ENCODE data around the gene NCAPG2.
"Not testable (repeated sequence)": the region's sequence is repeated elsewhere in the genome, so short reads cannot be mapped to it uniquely, and the experiment has no call there.

Gene NCAPG2

DNA sequence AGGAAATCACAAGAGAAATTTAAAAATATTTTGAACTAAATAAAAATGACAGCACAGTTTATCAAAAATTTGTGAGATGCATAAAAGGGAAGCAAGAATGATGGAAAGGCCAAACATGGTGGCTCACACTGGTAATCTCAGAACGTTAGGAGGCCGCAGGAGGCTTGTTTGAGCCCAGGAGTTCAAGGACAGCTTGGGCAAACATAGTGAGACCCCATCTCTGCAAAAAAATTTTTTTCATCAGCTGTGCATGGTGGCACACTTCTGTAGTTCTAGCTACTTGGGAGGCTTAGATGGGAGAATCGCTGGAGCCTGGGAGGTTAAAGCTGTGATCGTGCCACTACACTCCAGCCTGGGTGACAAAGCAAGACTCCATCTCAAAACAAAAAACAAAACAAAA lies 62.5 kb downstream of the NCAPG2 start:
- Histone ChIP-seq H3K4me3 (ENCODE audit: low read depth, low read length) (no peak overlapping the region), H3K27me3 (replicated peaks) (no peaks in the 10 kb centered on the region), H3K27ac (no peak overlapping the region), H3K36me3 (replicated peaks) (peaks cover 3% of the 10 kb centered on the region)
- TF ChIP-seq, protein P1, sequence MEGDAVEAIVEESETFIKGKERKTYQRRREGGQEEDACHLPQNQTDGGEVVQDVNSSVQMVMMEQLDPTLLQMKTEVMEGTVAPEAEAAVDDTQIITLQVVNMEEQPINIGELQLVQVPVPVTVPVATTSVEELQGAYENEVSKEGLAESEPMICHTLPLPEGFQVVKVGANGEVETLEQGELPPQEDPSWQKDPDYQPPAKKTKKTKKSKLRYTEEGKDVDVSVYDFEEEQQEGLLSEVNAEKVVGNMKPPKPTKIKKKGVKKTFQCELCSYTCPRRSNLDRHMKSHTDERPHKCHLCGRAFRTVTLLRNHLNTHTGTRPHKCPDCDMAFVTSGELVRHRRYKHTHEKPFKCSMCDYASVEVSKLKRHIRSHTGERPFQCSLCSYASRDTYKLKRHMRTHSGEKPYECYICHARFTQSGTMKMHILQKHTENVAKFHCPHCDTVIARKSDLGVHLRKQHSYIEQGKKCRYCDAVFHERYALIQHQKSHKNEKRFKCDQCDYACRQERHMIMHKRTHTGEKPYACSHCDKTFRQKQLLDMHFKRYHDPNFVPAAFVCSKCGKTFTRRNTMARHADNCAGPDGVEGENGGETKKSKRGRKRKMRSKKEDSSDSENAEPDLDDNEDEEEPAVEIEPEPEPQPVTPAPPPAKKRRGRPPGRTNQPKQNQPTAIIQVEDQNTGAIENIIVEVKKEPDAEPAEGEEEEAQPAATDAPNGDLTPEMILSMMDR (IDR thresholded peaks at IDR 0.05; ENCODE audit: low read depth, low read length, missing control alignments): no peak
- in situ Hi-C loops (cut with HindIII; ENCODE audit: low pct_ligation_motif_present, low sequenced_read_pairs): no loop called here
- DNase-seq: no peak

DNA sequence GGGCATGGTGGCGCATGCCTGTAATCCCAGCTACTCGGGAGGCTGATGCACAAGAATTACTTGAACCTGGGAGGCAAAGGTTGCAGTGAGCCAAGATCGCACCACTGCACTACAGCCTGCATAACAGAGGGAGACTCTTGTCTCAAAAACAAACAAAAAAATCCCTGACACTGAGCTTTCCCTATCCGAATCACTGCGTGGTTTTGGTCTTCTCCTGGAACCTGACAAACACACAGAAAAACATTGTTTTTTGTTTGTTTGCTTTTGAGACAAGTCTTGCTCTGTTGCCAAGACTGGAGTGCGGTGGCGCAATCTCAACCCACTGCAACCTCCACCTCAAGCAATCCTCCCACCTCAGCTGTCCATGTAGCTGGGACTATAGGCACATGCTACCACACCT lies 66.6 kb downstream of the NCAPG2 start:
- TF ChIP-seq, protein P1 (IDR thresholded peaks at IDR 0.05; ENCODE audit: low read depth, low read length, missing control alignments): no peak
- Histone ChIP-seq H3K27ac (no peak overlapping the region), H3K36me3 (replicated peaks) (no peaks in the 10 kb centered on the region), H3K4me3 (ENCODE audit: low read depth, low read length) (no peak overlapping the region), H3K27me3 (replicated peaks) (no peaks in the 10 kb centered on the region)
- DNase-seq: no peak
- in situ Hi-C loops (cut with HindIII; ENCODE audit: low pct_ligation_motif_present, low sequenced_read_pairs): no loop called here

DNA sequence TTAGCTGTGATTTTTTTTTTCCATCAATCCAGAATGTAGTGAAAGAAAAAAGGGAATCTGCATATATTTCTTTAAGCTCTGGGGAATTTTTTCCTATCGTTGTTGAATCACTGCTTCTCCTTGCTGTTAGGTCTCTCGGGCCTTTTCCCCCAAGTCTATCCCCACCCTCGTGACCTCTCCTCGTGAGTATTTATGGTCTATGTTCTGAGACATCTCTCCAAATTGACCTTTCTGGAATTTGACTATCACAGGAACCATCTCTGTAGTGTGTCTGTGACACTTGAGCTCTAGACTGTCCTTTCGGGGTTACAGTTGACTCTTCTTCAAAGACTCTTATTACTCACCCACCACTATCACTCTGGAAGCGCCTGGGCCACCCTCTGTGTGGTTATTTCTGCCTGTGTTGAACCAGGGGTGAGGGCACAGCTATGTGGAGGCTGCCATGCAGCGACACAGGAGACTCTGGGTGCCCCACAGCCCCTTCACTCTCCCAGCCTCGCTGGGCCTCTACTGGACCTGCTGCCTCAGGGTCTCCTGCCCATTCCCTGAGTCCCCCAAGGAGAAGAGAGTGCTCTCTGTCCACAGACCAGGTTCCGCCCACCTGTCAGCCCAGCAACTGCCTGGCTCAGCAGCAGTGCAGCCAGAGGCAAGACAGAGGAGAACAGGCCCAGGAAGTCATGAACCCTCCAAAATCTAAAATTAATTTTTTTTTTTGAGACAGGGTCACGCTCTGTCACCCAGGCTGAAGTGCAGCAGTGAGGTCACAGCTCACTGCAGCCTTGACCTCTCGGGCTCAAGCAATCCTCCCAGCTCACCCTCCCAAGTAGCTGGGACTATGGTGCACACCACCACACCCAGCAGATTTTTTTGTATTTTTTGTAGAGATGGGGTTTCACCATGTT lies 71.3 kb downstream of the NCAPG2 start:
- in situ Hi-C loops (cut with HindIII; ENCODE audit: low pct_ligation_motif_present, low sequenced_read_pairs): no loop called here
- TF ChIP-seq, protein P1 (IDR thresholded peaks at IDR 0.05; ENCODE audit: low read depth, low read length, missing control alignments): no peak
- H3K36me3 ChIP-seq (replicated peaks): no peaks in the 10 kb centered on the region
- H3K27ac ChIP-seq: no peak overlapping the region
- H3K27me3 ChIP-seq (replicated peaks): no peaks in the 10 kb centered on the region
- DNase-seq: no peak
- H3K4me3 ChIP-seq (ENCODE audit: low read depth, low read length): no peak overlapping the region

DNA sequence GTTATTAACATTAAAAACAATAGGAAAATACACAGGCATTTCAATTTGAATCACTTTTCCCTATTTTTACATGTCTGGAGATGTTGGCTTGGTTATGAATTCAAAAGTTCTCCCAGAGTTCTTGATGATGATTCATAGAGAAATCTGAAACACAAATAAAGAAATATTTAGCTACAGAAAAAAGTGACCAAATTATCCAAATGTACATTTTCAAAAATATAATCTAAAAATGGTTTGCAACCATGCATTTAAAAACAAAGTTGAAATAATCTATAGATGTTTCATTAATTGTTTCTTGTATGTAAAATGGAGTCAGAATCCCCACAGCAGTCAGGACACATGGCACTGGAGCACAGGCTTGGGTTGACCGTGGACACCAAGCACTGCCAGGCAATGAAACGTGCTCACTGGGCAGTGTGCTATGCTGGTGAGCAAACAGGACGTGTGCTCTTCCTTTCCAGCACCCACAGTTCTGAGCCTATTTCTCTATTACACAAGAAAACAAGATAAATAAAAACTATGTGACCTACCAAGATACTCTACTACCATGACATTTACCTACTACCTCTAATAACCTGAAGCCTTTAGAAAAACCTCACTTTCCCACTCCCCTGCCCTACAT lies 72.9 kb downstream of the NCAPG2 start:
- Histone ChIP-seq H3K27ac (no peak overlapping the region), H3K27me3 (replicated peaks) (no peaks in the 10 kb centered on the region), H3K36me3 (replicated peaks) (no peaks in the 10 kb centered on the region), H3K4me3 (ENCODE audit: low read depth, low read length) (no peak overlapping the region)
- TF ChIP-seq, protein P1 (IDR thresholded peaks at IDR 0.05; ENCODE audit: low read depth, low read length, missing control alignments): no peak
- in situ Hi-C loops (cut with HindIII; ENCODE audit: low pct_ligation_motif_present, low sequenced_read_pairs): no loop called here
- no peak for DNase-seq

DNA sequence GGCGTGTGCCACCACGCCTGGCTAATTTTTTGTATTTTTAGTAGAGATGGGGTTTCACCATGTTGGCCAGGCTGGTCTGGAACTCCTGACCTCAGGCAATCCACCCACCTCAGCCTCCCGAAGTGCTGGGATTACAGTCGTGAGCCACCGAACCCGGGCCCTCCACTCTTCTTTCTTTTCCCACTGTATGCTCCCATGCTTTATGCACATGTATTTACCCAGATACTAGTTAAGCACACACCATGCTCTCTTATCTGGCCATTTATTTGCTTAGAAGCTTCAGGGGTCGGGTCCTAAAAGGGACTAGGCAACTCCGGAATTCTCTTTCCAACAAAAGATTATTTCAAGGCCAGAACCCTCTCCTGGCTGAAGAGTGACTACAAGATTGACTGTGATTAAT lies 78.3 kb downstream of the NCAPG2 start:
- in situ Hi-C loops (cut with HindIII; ENCODE audit: low pct_ligation_motif_present, low sequenced_read_pairs); H3K27ac ChIP-seq; H3K36me3 ChIP-seq (replicated peaks); H3K4me3 ChIP-seq (ENCODE audit: low read depth, low read length); H3K27me3 ChIP-seq (replicated peaks); DNase-seq: not testable (repeated sequence)

DNA sequence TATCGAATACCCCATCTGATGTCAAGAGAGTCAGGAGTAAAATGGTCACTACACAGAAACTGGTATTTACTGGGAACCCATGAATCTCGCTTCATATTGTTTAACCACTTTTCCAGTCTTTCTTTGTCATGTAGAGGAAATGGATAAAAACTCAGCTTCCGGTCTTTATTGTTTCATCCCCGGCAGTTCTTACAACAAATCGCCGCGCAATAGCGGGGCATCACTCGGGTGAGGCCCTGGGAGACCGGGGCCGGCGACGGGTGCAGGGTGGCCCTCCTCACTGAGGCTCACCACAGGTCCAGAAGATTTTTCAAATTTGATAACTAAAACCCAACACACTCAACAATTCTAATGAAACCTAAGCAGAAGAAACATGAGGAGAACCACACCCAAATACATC lies 81.4 kb downstream of the NCAPG2 start:
- no peaks in the 10 kb centered on the region for H3K27me3 ChIP-seq (replicated peaks)
- DNase-seq: no peak
- H3K36me3 ChIP-seq (replicated peaks): no peaks in the 10 kb centered on the region
- no peak overlapping the region for H3K27ac ChIP-seq
- no peak overlapping the region for H3K4me3 ChIP-seq (ENCODE audit: low read depth, low read length)
- in situ Hi-C loops (cut with HindIII; ENCODE audit: low pct_ligation_motif_present, low sequenced_read_pairs): no loop called here
- TF ChIP-seq, protein P1 (IDR thresholded peaks at IDR 0.05; ENCODE audit: low read depth, low read length, missing control alignments): no peak
